ENCODE measurements around the gene KRT1. TPM values are rescaled to one million over a fixed set of nuclear protein-coding genes. Genes with fewer than 3 reads are reported as not detected.

The KRT1 gene
- under 1 TPM in 1 of 6 donors, not detected in 5; 0.44 TPM for polyA plus RNA-seq (ENCODE audit: low read depth in 6 of 6)

- peaks cover 0 to 1% (median 0%) of the 10 kb centered on the region in 7 donors for H3K9me3 Mint-ChIP-seq
- no peaks in the 10 kb centered on the region for H3K4me1 Mint-ChIP-seq
- DNase-seq (no peak), ATAC-seq (ENCODE audit: low read depth in 2 of 2) (no peak)
- H3K27me3 Mint-ChIP-seq = peaks cover 17 to 46% (median 40%) of the 10 kb centered on the region in 3 donors
- H3K4me3 Mint-ChIP-seq = no peak within 1 kb of the TSS
- H3K27ac Mint-ChIP-seq = no peak within 1 kb of the TSS
- no peaks in the 10 kb centered on the region for H3K36me3 Mint-ChIP-seq
Observed at GRCh38 chr12:52680363-52680762, at the start of gene KRT1. TSS of gene KRT1 (minus strand) at chr12:52680407. CDS start at chr12:52680348, 59 bp downstream.

GRCh38 chr12:52729147-52729546 is 48.9 kb upstream of the KRT1 start:
- H3K27me3 Mint-ChIP-seq = peaks cover 13 to 22% (median 15%) of the 10 kb centered on the region in 3 donors
- H3K4me1 Mint-ChIP-seq = no peaks in the 10 kb centered on the region
- H3K4me3 Mint-ChIP-seq = no peak overlapping the region
- DNase-seq (no peak), ATAC-seq (ENCODE audit: low read depth in 2 of 2) (no peak)
- no peaks in the 10 kb centered on the region for H3K36me3 Mint-ChIP-seq
- no peak overlapping the region for H3K27ac Mint-ChIP-seq
- peaks cover 0 to 6% (median 0%) of the 10 kb centered on the region in 7 donors for H3K9me3 Mint-ChIP-seq

GRCh38 chr12:52728374-52728773 is 48.2 kb upstream of the KRT1 start:
- no peak for ATAC-seq (ENCODE audit: low read depth in 2 of 2)

GRCh38 chr12:52727037-52727436 is 46.8 kb upstream of the KRT1 start:
- Mint-ChIP-seq H3K27me3 (peaks cover 25 to 38% (median 27%) of the 10 kb centered on the region in 3 donors), H3K9me3 (peaks cover 0 to 6% (median 0%) of the 10 kb centered on the region in 7 donors), H3K36me3 (no peaks in the 10 kb centered on the region), H3K27ac (no peak overlapping the region), H3K4me1 (no peaks in the 10 kb centered on the region), H3K4me3 (no peak overlapping the region)
- DNase-seq (no peak), ATAC-seq (ENCODE audit: low read depth in 2 of 2) (no peak)

More at GRCh38 chr12:52728374-52728773, 48.2 kb upstream of the KRT1 start:
- Mint-ChIP-seq H3K27me3 (peaks cover 13 to 26% (median 21%) of the 10 kb centered on the region in 3 donors), H3K4me3 (no peak overlapping the region), H3K36me3 (no peaks in the 10 kb centered on the region), H3K4me1 (no peaks in the 10 kb centered on the region), H3K9me3 (peaks cover 0 to 6% (median 0%) of the 10 kb centered on the region in 7 donors), H3K27ac (no peak overlapping the region)
- DNase-seq = no peak

GRCh38 chr12:52726451-52726850 is 46.2 kb upstream of the KRT1 start:
- H3K9me3 Mint-ChIP-seq = peaks cover 0 to 6% (median 0%) of the 10 kb centered on the region in 7 donors
- H3K4me3 Mint-ChIP-seq = no peak overlapping the region
- DNase-seq = no peak
- ATAC-seq (ENCODE audit: low read depth in 2 of 2) = no peak
- peaks cover 25 to 42% (median 29%) of the 10 kb centered on the region in 3 donors for H3K27me3 Mint-ChIP-seq
- H3K4me1 Mint-ChIP-seq = no peaks in the 10 kb centered on the region
- H3K36me3 Mint-ChIP-seq = no peaks in the 10 kb centered on the region
- no peak overlapping the region for H3K27ac Mint-ChIP-seq

GRCh38 chr12:52724384-52724783 is 44.2 kb upstream of the KRT1 start:
- no peak for DNase-seq
- peaks cover 0 to 1% (median 0%) of the 10 kb centered on the region in 7 donors for H3K9me3 Mint-ChIP-seq
- peaks cover 28 to 34% (median 30%) of the 10 kb centered on the region in 3 donors for H3K27me3 Mint-ChIP-seq
- H3K4me1 Mint-ChIP-seq = no peaks in the 10 kb centered on the region
- no peaks in the 10 kb centered on the region for H3K36me3 Mint-ChIP-seq
- ATAC-seq (ENCODE audit: low read depth in 2 of 2) = no peak
- H3K4me3 Mint-ChIP-seq = no peak overlapping the region
- peak overlapping the region in 1 of 6 donors; percentile 74 for H3K27ac Mint-ChIP-seq

- Mint-ChIP-seq H3K9me3 (peaks cover 0 to 1% (median 0%) of the 10 kb centered on the region in 7 donors), H3K27me3 (peaks cover 32 to 41% (median 36%) of the 10 kb centered on the region in 3 donors), H3K4me3 (no peak overlapping the region), H3K36me3 (no peaks in the 10 kb centered on the region), H3K27ac (no peak overlapping the region), H3K4me1 (no peaks in the 10 kb centered on the region)
- ATAC-seq (ENCODE audit: low read depth in 2 of 2) (no peak), DNase-seq (no peak)
Observed at GRCh38 chr12:52722680-52723079, 42.5 kb upstream of the KRT1 start.

- no peak for DNase-seq
- H3K4me3 Mint-ChIP-seq = no peak overlapping the region
- peak overlapping the region in 1 of 6 donors; percentile 39 for H3K27ac Mint-ChIP-seq
Observed at GRCh38 chr12:52721838-52722470, 41.7 kb upstream of the KRT1 start.

GRCh38 chr12:52720365-52720886 is 40.2 kb upstream of the KRT1 start:
- Mint-ChIP-seq H3K9me3 (peaks cover 0 to 1% (median 0%) of the 10 kb centered on the region in 7 donors), H3K27ac (no peak overlapping the region), H3K36me3 (no peaks in the 10 kb centered on the region), H3K4me1 (no peaks in the 10 kb centered on the region), H3K4me3 (peak overlapping the region in 1 of 8 donors; percentile 29), H3K27me3 (peaks cover 40 to 53% (median 49%) of the 10 kb centered on the region in 3 donors)
- DNase-seq (no peak), ATAC-seq (ENCODE audit: low read depth in 2 of 2) (no peak)

More at GRCh38 chr12:52721838-52722470, 41.7 kb upstream of the KRT1 start:
- Mint-ChIP-seq H3K27me3 (peaks cover 37 to 43% (median 38%) of the 10 kb centered on the region in 3 donors), H3K9me3 (peaks cover 0 to 1% (median 0%) of the 10 kb centered on the region in 7 donors), H3K36me3 (no peaks in the 10 kb centered on the region), H3K4me1 (no peaks in the 10 kb centered on the region)
- ATAC-seq (ENCODE audit: low read depth in 2 of 2) = no peak

GRCh38 chr12:52716061-52716460 is 35.9 kb upstream of the KRT1 start:
- no peak for ATAC-seq (ENCODE audit: low read depth in 2 of 2)
- Mint-ChIP-seq H3K4me1 (peaks cover 0 to 6% (median 5%) of the 10 kb centered on the region in 3 donors), H3K27ac (no peak overlapping the region), H3K4me3 (no peak overlapping the region), H3K9me3 (peaks cover 0 to 6% (median 0%) of the 10 kb centered on the region in 7 donors), H3K36me3 (no peaks in the 10 kb centered on the region), H3K27me3 (peaks cover 45 to 63% (median 59%) of the 10 kb centered on the region in 3 donors)
- DNase-seq = no peak

GRCh38 chr12:52715416-52715815 is 35.2 kb upstream of the KRT1 start:
- H3K27me3 Mint-ChIP-seq = peaks cover 46 to 63% (median 59%) of the 10 kb centered on the region in 3 donors
- ATAC-seq (ENCODE audit: low read depth in 2 of 2) = no peak
- peaks cover 0 to 6% (median 5%) of the 10 kb centered on the region in 3 donors for H3K4me1 Mint-ChIP-seq
- peaks cover 0 to 6% (median 0%) of the 10 kb centered on the region in 7 donors for H3K9me3 Mint-ChIP-seq
- no peak for DNase-seq
- no peaks in the 10 kb centered on the region for H3K36me3 Mint-ChIP-seq
- no peak overlapping the region for H3K27ac Mint-ChIP-seq
- no peak overlapping the region for H3K4me3 Mint-ChIP-seq

GRCh38 chr12:52714887-52715281 is 34.7 kb upstream of the KRT1 start:
- Mint-ChIP-seq H3K4me3 (no peak overlapping the region), H3K27me3 (peaks cover 43 to 63% (median 59%) of the 10 kb centered on the region in 3 donors), H3K27ac (no peak overlapping the region), H3K4me1 (peaks cover 0 to 6% (median 5%) of the 10 kb centered on the region in 3 donors), H3K9me3 (peaks cover 0 to 6% (median 0%) of the 10 kb centered on the region in 7 donors), H3K36me3 (no peaks in the 10 kb centered on the region)
- no peak for DNase-seq
- ATAC-seq (ENCODE audit: low read depth in 2 of 2) = no peak

GRCh38 chr12:52713960-52714886 is 34.0 kb upstream of the KRT1 start:
- ATAC-seq (ENCODE audit: low read depth in 2 of 2) (no peak), DNase-seq (no peak)
- no peaks in the 10 kb centered on the region for H3K36me3 Mint-ChIP-seq
- peaks cover 0 to 6% (median 5%) of the 10 kb centered on the region in 3 donors for H3K4me1 Mint-ChIP-seq
- no peak overlapping the region for H3K27ac Mint-ChIP-seq
- H3K4me3 Mint-ChIP-seq = no peak overlapping the region
- H3K27me3 Mint-ChIP-seq = peaks cover 42 to 63% (median 60%) of the 10 kb centered on the region in 3 donors
- H3K9me3 Mint-ChIP-seq = peaks cover 0 to 6% (median 0%) of the 10 kb centered on the region in 7 donors

Data from naive B cell (primary cell).